NT2/D1 (cell line): ENCODE results near the gene RP9.

Source experiments
- SUZ12 ChIP-seq: IDR thresholded peaks from 2 replicates; pipeline ENCODE4 v1.6.1; 2011; ENCODE audit not compliant: insufficient read length, insufficient read depth; ENCODE audit errors: extremely low read depth
- YY1 ChIP-seq: IDR thresholded peaks from 2 replicates; pipeline ENCODE4 v1.6.1; 2011; ENCODE audit not compliant: insufficient read length, insufficient read depth
- ZNF274 ChIP-seq: IDR thresholded peaks from 2 replicates; pipeline ENCODE4 v1.6.1; 2011; ENCODE audit warnings: mild to moderate bottlenecking, low read depth, low read length

- TF ChIP-seq YY1 (no peak), ZNF274 (no peak), SUZ12 (no peak)
These were observed 35.0 kb upstream of the RP9 start for GRCh38 chr7:33143996-33144718.
